Astrocyte of the cerebellum (primary cell): Measurements from ENCODE around the gene TARDBP.

ENCODE experiments used
- DNase-seq: peaks from one replicate; pipeline ENCODE4 v3.0.0-alpha.2; 2011; ENCODE audit warnings: low read depth
- H3K4me3 ChIP-seq: 2 replicates; pipeline ENCODE4 v1.5.1; 2011; ENCODE audit warnings: mild to moderate bottlenecking, low read depth, low read length, moderate library complexity
- in situ Hi-C: cut with HindIII; loops from 2 replicates; pipeline ENCODE4 v1.10.0; 2017; ENCODE audit warnings: low sequenced_read_pairs
- TF ChIP-seq, protein P1 (sequence below): IDR thresholded peaks from 2 replicates; pipeline ENCODE4 v1.5.1; 2012; ENCODE audit warnings: low read length, low read depth, moderate library complexity, mild to moderate bottlenecking; ENCODE audit errors: missing control alignments

Gene TARDBP

DNA sequence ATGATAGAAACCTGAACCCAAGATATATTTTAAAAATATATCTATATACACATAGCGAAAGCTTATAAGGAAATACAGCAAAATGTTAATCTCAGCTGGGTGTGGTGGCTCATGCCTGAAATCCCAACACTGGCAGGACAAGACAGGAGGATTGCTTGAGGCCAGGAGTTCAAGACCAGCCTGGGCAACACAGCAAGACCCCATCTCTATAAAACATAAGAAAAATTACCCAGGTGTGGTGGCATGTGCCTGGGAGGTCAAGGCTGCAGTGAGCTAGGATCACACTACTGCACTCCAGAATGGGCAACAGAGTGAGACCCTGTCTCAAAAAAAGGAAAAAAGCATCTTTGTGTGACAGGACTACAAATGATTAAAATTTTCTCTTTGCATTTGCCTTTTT, 53.3 kb downstream of the TARDBP start:
- in situ Hi-C loops, result no loop called here
- H3K4me3 ChIP-seq, result no peak overlapping the region
- TF ChIP-seq, protein P1, sequence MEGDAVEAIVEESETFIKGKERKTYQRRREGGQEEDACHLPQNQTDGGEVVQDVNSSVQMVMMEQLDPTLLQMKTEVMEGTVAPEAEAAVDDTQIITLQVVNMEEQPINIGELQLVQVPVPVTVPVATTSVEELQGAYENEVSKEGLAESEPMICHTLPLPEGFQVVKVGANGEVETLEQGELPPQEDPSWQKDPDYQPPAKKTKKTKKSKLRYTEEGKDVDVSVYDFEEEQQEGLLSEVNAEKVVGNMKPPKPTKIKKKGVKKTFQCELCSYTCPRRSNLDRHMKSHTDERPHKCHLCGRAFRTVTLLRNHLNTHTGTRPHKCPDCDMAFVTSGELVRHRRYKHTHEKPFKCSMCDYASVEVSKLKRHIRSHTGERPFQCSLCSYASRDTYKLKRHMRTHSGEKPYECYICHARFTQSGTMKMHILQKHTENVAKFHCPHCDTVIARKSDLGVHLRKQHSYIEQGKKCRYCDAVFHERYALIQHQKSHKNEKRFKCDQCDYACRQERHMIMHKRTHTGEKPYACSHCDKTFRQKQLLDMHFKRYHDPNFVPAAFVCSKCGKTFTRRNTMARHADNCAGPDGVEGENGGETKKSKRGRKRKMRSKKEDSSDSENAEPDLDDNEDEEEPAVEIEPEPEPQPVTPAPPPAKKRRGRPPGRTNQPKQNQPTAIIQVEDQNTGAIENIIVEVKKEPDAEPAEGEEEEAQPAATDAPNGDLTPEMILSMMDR, result no peak
- no peak for DNase-seq

DNA sequence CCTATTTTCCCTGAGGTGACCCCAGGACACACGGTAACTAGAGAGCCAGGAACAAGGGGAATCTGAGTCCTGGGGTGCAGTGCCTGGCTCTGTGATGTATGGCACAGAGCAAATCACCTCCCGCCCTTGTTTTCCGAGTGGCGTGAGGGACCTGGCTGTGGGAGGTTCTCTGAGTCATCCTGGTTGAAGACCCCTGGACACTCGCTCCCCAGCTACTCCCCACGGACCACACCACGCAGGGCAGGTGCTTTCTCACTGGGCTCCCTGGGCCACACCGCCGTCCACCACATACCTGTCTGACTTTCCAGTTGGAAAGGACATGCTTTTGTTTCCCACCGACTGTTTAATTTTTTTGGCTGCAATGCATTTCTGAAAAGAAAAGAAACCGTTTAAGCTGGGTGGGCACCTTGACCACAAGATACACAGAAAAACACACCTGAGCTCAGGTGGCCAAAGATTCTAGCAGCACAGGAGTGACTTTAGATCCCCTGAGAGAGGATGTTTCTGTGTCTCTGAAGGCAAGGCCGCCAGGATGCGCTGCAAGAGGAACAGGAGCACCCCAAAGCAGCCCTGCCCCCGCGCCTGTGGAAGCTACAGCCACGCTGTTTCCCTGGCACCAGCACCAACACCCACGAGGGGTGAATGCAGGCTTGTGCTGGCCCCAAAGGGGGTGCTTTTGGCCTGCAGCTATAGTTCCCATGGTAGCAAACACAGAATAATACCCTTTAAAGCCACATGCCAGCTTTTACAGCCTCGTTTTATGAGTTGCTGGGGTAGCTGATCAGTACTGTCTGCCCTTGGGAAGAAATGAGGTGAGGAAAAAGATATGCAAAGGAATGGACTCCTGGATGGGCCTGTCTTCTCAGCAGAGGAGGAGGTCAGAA, 55.5 kb downstream of the TARDBP start:
- H3K4me3 ChIP-seq, result no peak overlapping the region
- in situ Hi-C loops, result no loop called here
- TF ChIP-seq, protein P1, result no peak
- DNase-seq, result no peak

DNA sequence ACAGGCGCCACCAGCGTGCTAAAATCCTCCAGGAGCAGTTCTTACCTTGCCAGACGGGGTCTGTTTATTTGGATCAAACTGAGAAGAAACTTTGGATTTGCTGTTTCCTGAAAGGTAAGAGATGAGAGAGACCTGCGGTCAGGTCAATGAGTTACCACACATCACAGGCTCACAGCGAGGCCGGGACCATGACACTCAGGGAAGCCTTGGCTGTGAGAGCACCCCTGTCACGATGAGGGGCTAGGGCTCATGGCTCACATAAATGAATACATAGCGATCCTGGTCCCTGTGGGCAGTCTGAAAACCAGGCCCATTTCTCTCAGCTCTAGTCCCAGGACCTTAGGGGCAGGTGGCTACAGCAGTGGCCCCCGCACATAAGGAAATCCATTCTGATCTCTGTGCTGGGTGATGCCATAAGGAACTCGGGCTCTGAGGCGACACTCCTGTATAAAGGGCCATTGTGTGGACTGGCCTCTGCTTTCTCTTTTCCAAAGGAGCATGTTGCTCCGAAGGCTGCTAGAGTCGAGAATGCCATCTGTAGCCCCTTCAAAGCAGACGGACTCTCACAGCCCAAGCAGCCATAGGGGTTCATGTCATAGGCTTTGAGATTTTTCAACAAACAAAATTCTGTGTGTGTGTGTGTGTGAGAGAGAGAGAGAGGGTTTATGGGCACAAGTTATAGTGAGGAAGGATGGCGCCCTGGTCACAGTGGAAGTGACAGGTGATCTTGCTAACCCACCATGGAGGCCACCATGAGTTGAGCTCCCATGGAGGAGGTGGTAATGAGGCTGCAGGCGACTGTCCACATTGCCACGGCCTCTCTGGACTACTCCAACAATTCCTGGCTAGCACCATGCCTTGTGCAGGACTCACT, 56.4 kb downstream of the TARDBP start:
- TF ChIP-seq, protein P1, result no peak
- in situ Hi-C loops, result no loop called here
- no peak for DNase-seq
- no peak overlapping the region for H3K4me3 ChIP-seq

DNA sequence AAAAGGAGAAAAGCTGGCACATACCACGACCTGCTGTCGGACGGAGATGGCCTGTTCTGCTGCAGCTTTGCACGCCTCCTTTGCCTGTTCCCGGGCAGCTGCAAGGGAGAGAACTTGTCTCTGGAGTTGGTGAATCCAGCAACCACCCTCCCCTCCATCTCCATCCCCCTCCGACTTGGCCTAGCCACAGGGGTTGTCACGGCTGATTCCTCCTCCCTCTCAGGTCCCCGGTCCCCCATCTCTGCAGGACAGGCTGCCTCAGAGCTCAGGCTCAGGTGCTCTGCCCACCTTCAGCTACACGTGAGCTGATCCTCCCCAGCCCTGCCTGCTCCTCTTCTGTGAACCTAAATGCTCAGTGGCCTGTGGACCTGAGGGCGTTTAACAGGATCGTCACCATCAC, 58.4 kb downstream of the TARDBP start:
- no peak overlapping the region for H3K4me3 ChIP-seq
- in situ Hi-C loops, result no loop called here
- no peak for DNase-seq
- TF ChIP-seq, protein P1, result no peak

DNA sequence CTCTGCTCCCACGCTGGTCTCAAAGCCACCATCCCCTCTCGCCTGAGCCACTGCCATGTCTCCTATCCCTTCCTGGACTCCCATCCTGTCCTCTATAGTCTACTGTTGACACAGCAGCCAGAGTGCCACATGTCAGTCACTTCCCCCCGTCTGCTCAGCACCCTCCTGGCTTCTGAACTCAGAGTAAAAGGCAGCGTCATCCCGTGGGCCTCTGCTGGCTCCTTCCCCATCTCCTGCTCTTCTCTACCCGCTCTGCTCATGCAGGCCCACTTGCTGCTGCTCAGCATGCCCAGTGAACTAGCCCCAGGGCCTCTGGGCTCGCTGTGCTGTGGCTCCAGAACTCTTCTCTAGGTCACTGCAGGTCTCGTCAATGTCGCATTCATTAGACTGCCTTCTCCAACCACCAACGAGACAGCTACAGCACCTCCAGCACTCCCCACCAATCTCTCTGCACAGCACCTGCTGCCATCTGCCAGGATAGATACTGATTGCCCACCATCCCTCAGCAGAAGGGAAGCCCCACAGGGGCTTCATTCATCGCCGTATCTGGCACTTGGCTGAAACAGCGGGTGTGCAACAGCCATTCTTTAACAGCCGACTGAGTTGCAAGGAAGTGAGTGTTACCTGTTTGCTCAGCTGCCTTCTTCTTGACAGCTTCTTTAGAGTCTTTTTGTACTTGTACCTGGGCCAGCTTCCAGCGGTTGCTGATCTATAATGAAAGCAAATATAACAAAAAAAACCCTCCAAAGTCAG, 59.2 kb downstream of the TARDBP start:
- in situ Hi-C loops, result no loop called here

More for the DNA sequence above, 59.2 kb downstream of the TARDBP start:
- TF ChIP-seq, protein P1, result no peak
- no peak overlapping the region for H3K4me3 ChIP-seq
- no peak for DNase-seq
